ENCODE results near the gene MEX3A.

GRCh38 chr1:156054500-156055280 is 27.6 kb downstream of the MEX3A start, which contains the start of gene LAMTOR2:
- TF ChIP-seq POLR2AphosphoS5 (IDR thresholded peaks at IDR 0.05) (peak; percentile 60 to 87 (median 84)), CTCF (IDR thresholded peaks at IDR 0.05) (no peak), POLR2A (IDR thresholded peaks at IDR 0.05) (peak; percentile 9 to 40), EP300 (IDR thresholded peaks at IDR 0.05) (no peak)

All from sigmoid colon (tissue), 4 donors.